ENCODE data around the gene RNPC3. TPM values are rescaled to one million over a fixed set of nuclear protein-coding genes. Genes with fewer than 3 reads are reported as not detected.
A peak's percentile ranks its signal among the peaks of the same experiment; 100 is the strongest.

Gene RNPC3
- total RNA-seq (2014; rRNA removed; shearing (Covaris generic)) = 10.2 and 15.1 TPM in 2 replicates
- polyA plus RNA-seq (2014; cell fraction: nucleus; rRNA removed) = 38.1 and 49.3 TPM in 2 replicates

GRCh38 chr1:103525607-103526507 is at the start of gene RNPC3:
RNPC3 (plus strand) TSS chr1:103525699; CDS start chr1:103526071, 372 bp downstream.
- peak; percentile 77 for DNase-seq (ENCODE audit: extremely low read depth, low read depth)

- no peak for DNase-seq (ENCODE audit: extremely low read depth, low read depth)
Observed at GRCh38 chr1:103477101-103477500, 48.4 kb upstream of the RNPC3 start.

GRCh38 chr1:103489935-103490334 is 35.6 kb upstream of the RNPC3 start:
- peak; percentile 6 for DNase-seq (ENCODE audit: extremely low read depth, low read depth)

- DNase-seq (ENCODE audit: extremely low read depth, low read depth) = no peak
Observed at GRCh38 chr1:103492003-103492625, 33.4 kb upstream of the RNPC3 start.

GRCh38 chr1:103496014-103496635 is 29.4 kb upstream of the RNPC3 start:
- DNase-seq (ENCODE audit: extremely low read depth, low read depth) = no peak

GRCh38 chr1:103497404-103497803 is 28.1 kb upstream of the RNPC3 start:
- no peak for DNase-seq (ENCODE audit: extremely low read depth, low read depth)

- DNase-seq (ENCODE audit: extremely low read depth, low read depth) = no peak
Observed at GRCh38 chr1:103509250-103509649, 16.2 kb upstream of the RNPC3 start.

GRCh38 chr1:103513711-103514110 is 11.8 kb upstream of the RNPC3 start:
- DNase-seq (ENCODE audit: extremely low read depth, low read depth) = no peak

- DNase-seq (ENCODE audit: extremely low read depth, low read depth) = peak; percentile 30
Observed at GRCh38 chr1:103514920-103515503, 10.5 kb upstream of the RNPC3 start.

GRCh38 chr1:103516283-103516682 is 9.2 kb upstream of the RNPC3 start:
- DNase-seq (ENCODE audit: extremely low read depth, low read depth) = no peak

GRCh38 chr1:103516693-103517092 is 8.8 kb upstream of the RNPC3 start:
- DNase-seq (ENCODE audit: extremely low read depth, low read depth) = no peak

GRCh38 chr1:103517380-103518047 is 8.0 kb upstream of the RNPC3 start:
- DNase-seq (ENCODE audit: extremely low read depth, low read depth) = no peak

- no peak for DNase-seq (ENCODE audit: extremely low read depth, low read depth)
Observed at GRCh38 chr1:103520822-103521221, 4.7 kb upstream of the RNPC3 start.

- DNase-seq (ENCODE audit: extremely low read depth, low read depth) = no peak
Observed at GRCh38 chr1:103523346-103523745, 2.2 kb upstream of the RNPC3 start.

- peak; percentile 25 for DNase-seq (ENCODE audit: extremely low read depth, low read depth)
Observed at GRCh38 chr1:103525114-103525606, 339 bp upstream of the RNPC3 start.

- DNase-seq (ENCODE audit: extremely low read depth, low read depth) = no peak
Observed at GRCh38 chr1:103527331-103527730, 1.8 kb downstream of the RNPC3 start.

- DNase-seq (ENCODE audit: extremely low read depth, low read depth) = no peak
Observed at GRCh38 chr1:103529746-103530145, 4.2 kb downstream of the RNPC3 start.

- no peak for DNase-seq (ENCODE audit: extremely low read depth, low read depth)
Observed at GRCh38 chr1:103538226-103538625, 12.7 kb downstream of the RNPC3 start.

- no peak for DNase-seq (ENCODE audit: extremely low read depth, low read depth)
Observed at GRCh38 chr1:103541431-103541830, 15.9 kb downstream of the RNPC3 start.

GRCh38 chr1:103546496-103546895 is 21.0 kb downstream of the RNPC3 start:
- no peak for DNase-seq (ENCODE audit: extremely low read depth, low read depth)
